Frontal cortex (tissue), 4 donors: Measurements from ENCODE around the gene TMED5. TPM values are rescaled to one million over a fixed set of nuclear protein-coding genes. Genes with fewer than 3 reads are reported as not detected.
"Not testable (repeated sequence)": the region's sequence is repeated elsewhere in the genome, so short reads cannot be mapped to it uniquely, and the experiment has no call there.

Experiments used
- DNase-seq, 2 donors: peaks; one replicate each; pipeline ENCODE4 v3.0.0; 2012; ENCODE audit warnings: low spot score in 2 of 2
- FAIRE-seq: peaks from 2 replicates; lab custom pipeline; 2012; peaks lifted over from hg19 to GRCh38; lab: Jason Lieb, UNC
- total RNA-seq: library from RNA; depleted of rRNA; stranded (reverse); fragments of >200 nt; gene quantifications from one replicate; pipeline ENCODE4 v1.2.3, GENCODE V29; 2014
- donor health status: control.
- donor health status: control.
- donor health status: control.

The TMED5 gene
- total RNA-seq, 1 donor from 2014 or later: 32.2 TPM

DNA sequence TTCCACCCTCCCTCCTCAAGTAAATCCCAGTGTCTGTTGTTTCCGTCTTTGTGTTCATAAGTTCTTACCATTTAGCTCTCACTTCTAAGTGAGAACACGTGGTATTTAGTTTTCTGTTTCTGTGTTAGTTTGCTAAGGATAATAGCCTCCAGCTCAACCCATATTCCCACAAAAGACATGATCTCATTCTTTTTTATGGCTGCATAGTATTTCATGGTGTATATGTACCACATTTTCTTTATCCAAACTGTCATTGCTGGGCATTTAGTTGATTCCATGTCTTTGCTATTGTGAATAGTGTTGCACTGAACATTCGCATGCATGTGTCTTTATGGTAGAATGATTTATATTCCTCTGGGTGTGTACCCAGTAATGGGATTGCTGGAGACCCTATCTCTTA lies 5.6 kb downstream of the TMED5 start:
- not testable (repeated sequence) for DNase-seq, FAIRE-seq

DNA sequence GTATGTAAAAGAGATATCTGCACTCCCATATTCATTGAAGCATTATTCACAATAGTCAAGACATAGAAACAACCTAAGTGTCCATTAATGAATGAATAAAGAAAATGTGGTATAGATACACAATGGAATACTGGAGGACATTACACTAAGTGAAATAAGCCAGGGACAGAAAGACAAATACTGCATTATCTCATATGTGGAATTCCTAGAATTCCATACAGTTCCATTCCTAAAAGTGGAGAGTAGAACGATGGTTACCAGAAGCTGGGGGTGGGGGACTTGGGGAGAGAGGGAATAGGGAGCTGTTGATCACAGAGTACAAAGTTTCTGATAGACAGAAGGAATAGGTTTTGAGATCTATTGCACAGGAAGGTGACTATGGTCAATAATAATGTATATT lies 7.4 kb downstream of the TMED5 start:
- FAIRE-seq: no peak
- DNase-seq: no peak

DNA sequence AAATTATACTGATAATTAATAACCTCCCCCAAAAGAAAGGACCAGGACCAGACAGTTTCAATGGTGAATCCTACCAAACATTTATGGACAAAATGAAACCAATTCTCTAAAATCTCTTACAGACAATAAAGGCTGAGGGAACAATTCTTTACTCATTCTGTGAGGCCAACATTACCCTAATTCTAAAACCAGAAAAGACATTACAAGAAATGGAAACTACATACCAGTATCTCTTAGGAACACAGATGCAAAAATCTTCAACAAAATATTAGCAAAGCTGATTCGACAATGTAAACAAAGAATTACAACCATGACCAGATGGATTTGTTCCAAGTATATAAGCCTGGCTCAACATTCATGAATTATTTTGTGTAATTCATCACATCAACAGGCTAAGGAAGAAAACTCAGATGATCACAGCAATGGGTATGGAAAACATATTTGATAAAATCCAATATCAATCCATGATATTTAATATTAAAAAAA lies 8.6 kb downstream of the TMED5 start:
- no peak for FAIRE-seq
- no peak for DNase-seq

DNA sequence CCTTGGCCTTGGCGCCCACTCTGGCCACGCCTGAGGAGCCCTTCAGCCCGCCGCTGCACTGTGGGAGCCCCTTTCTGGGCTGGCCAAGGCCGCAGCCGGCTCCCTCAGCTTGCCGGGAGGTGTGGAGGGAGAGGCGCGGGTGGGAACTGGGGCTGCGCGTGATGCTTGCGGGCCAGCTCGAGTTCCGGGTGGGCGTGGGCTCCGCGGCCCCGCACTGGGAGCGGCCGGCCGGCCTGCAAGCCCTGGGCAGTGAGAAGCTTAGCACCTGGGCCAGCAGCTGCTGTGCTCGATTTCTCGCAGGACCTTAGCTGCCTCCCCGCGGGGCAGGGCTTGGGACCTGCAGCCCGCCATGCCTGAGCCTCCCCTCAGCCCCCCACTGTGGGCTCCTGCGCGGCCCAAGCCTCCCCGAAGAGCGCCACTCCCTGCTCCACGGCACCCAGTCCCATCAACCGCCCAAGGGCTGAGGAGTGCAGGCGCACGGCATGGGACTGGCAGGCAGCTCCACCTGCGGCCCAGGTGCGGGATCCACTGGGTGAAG lies 10.0 kb downstream of the TMED5 start:
- not testable (repeated sequence) for DNase-seq, FAIRE-seq

DNA sequence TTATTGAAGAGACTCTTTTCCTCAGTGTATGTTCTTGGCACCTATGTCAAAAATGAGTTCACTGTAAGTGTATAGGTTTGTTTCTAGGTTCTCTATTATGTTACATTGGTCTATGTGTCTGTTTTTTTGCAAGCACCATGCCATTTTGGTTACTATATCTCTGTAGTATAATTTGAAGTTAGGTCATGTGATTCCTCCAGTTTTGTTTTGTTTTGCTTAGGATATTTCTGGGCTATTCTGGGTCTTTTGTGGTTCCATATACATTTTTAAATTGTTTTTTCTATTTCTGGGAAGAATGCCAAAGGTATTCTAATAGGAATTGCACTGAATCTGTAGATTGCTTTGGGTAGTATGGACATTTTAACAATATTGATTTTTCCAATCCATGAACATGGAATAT lies 13.2 kb downstream of the TMED5 start:
- FAIRE-seq (no peak), DNase-seq (no peak)

DNA sequence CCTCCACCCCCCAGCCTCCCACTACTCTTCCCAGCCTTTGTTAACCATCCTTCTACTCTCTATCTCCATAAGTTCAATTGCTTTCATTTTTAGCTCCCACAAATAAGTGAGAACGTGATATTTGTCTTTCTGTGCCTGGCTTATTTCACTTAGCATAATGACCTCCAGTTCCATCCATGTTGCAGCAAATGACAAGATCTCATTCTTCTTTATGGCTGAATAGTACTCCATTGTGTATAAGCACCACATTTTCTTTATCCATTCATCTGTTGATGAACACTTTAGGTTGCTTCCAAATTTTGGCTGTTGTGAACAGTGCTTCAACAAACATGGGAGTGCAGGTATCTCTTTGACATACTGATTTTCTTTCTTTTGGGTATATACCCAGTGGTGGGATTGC lies 14.3 kb downstream of the TMED5 start:
- not testable (repeated sequence) for DNase-seq, FAIRE-seq

DNA sequence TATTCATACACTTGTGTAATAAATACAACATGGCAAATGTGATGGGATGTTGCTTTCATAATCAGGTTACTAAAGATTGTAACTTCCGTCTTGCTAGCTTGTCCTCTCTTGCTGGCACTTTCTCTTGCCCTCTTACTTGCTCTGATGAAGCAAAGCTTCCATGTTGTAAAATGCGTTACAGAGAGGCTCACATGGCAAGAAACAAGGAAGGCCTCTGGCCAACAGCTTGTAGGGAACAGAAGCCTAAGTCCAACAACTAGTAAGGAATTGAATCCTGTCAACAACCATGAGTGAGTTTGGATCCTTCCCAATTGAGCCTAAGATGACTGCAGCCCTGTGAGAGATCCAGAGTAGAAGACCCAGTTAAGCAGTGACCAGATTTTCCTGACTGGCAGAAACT lies 15.4 kb downstream of the TMED5 start:
- no peak for FAIRE-seq
- no peak for DNase-seq

DNA sequence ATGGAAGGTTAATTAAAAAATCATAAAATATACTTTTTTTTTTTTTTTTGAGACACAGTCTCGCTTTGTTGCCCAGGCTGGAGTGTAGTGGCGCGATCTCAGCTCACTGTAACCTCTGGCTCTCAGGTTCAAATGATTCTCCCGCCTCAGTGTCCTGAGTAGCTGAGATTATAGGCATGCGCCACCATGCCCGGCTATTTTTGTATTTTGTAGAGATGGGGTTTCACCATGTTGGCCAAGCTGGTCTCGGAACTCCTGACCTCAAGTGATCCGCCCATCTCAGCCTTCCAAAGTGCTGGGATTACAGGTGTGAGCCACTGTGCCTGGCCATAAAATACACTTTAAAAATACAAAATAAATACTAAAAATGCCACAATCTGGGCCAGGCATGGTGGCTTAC lies 16.9 kb downstream of the TMED5 start:
- DNase-seq, FAIRE-seq: not testable (repeated sequence)

DNA sequence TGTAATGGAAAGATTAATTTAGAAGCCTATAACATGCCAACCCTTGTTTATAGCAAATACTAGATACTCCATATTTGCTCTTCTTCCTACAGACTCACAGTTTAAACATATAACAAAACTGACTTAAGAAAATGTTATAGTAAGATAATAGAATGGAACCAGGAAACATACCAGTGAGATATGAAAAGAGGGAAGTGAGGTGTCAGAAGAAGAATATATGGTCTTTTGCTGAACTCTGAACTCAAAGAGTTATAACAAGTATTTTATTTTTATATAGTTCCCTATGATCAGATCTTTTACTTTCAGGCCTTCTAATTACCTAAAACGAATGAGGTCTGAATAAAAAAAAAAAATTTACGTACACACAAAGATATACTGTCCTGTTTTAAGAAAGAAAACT lies 20.9 kb downstream of the TMED5 start:
- no peak for FAIRE-seq
- no peak for DNase-seq

DNA sequence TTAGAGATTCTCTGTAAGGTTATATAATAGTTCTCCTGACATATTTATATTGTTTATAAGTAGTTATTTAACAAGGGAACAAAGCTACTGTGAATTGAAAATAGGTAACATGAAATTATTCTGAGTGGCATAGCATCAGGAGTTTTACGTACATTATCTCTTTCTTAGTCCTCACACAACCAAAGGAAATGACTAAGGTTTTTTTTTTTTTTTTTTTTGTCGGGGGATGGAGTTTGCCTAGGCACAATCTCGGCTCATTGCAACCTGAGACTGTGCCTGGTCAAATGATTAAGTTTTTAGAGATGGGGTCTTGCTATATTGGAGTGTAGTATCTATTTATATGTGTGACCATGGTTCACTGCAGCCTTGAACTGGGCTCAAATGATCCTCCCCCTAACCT lies 24.9 kb downstream of the TMED5 start:
- FAIRE-seq (no peak), DNase-seq (no peak)

DNA sequence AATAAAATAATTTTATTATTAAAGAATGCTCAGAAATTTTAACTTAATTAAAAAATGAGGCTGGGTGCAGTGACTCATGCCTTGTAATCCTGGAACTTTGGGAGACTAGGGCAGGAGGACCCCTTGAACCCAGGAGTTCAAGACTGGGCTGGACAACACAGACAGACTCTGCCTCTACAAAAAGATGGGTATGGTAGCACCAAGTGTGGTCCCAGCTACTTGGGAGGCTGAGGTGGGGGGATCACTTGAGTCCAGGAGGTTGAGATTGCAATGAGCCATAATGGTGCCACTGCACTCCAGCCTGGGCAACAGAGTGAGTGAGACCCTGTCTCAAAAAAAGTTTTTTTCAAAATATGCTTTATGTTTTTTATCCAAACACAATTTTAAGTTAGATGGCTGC lies 25.3 kb downstream of the TMED5 start:
- no peak for FAIRE-seq
- no peak for DNase-seq

DNA sequence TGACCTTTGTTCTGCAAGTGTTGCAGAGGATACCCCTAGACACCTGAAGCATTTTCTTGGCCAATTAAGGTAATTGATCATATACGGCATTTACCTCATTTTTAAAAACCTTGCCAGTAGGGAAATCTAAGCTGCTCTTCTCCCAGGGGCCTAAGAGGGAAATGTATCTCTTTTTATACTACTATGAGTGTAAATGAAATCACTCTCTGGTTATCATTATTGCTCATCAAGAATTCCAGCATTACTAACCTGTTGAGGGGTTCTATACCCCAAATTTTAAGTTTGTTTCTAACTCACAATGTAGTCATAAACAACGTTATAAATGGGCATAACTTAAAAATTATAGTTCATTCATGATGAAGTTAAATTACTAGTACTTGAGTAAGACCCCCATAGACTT lies 27.4 kb downstream of the TMED5 start:
- FAIRE-seq (no peak), DNase-seq (no peak)

DNA sequence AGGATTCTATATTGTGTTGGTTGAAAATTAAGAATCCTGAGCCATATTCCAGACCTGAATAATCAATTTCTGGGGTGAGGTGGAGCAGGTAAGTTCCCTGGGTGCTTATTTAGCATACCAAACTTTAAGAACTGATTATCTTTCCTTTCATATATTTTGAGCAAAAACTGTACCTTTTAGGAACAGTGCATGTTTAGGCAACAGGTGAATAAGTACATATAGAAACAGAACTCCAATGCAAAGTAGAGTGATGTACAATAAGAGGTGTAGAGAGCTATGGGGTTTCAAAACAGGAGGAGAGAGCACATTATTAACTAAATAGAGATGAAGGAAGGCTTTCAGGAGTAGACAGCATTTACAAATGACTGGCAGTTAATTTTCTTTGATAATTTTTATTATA lies 28.7 kb downstream of the TMED5 start:
- FAIRE-seq: no peak
- no peak for DNase-seq

DNA sequence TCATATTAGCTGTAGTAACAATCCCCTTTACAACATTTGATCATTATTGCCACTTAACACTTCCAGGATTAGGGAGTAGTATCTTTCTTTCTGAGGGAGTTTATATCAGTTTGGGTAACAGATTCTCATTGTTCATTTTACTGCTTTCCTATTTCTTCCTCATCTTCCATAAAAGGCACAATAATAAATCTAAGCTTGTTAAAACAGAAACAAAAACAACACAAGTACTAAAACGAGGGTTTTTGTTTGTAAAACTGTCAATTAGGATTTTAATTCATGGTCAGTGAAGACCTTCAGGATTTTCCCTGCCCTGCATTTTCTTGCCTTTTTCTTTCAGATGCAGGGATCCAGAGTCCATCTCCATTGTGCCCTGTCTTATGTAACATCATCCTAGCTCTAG lies 29.5 kb downstream of the TMED5 start:
- no peak for DNase-seq
- FAIRE-seq: no peak

DNA sequence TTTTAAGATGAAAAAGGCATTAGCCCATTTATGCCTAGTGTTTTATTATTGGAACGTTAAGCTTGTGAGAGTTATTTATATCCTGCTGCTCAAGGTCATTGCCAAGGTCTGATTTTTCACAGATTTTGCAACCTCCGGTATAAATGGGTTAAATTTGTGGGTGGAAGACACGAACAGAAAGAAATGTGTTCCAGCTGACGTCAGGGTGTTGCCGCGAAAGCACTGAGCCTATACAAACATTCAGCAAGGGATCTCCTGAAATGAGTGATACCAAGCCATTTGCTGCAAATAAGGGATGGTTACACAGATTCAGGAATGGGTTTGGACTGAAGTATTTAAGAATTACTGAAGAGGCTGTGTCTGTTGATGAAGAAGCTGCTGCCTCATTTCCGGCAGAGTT lies 32.2 kb downstream of the TMED5 start:
- no peak for DNase-seq
- FAIRE-seq: no peak

DNA sequence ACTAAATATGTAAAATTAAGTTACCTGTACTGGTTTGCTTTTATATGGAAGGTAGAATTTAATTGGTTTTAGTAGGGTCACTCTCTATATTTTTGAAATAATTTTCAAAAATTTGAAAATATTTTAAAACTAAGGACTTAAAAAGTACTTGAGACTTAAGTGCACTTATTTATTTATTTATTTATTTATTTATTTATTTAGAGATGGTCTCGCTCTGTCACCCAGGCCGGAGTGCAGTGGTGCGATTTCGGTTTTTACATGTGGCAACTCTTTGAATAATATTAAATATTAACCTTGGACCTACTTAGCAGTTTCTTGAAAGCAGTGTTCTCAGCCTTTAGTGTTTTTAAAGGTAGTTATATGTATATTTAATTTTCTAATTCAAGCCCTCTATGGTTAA lies 36.4 kb downstream of the TMED5 start:
- DNase-seq: no peak
- FAIRE-seq: no peak

DNA sequence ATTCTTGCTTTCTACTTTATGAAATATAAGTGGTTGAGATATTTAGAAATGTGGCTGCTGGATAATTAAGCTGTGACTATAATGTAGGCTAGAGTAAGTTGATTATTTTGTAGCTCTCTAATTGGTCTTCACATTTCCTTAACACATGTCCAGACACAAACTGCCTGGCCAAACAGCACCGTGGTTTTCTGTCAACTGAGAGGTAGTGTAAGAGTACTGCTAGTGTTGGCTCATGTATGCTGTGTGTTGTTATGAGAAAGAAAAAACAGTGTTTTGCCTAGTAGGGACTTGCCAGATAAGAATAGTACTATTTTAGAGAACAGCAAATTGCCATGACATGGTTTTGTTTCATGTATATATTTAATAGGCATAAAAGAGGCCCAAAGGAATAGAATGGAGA lies 37.1 kb downstream of the TMED5 start:
- no peak for DNase-seq
- no peak for FAIRE-seq

DNA sequence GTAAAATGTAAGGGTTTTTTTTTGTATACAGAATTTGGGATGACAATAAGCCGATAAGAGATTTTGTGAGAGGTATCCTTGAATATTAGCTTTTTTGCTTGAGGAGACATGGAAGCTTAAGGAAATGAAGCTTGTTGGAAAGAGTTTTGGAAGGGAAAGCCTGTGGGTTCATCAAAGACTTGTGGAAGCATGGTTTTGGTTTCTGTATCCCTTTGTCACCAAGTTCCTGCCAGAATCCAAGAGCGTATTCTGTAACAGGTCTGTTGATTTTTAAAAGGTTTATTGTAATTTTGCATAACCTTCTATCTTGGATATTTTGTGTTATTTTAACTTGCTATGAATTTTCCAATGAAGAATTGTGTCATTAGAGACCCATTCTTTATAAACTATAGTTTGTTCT lies 38.1 kb downstream of the TMED5 start:
- FAIRE-seq (no peak), DNase-seq (no peak)

DNA sequence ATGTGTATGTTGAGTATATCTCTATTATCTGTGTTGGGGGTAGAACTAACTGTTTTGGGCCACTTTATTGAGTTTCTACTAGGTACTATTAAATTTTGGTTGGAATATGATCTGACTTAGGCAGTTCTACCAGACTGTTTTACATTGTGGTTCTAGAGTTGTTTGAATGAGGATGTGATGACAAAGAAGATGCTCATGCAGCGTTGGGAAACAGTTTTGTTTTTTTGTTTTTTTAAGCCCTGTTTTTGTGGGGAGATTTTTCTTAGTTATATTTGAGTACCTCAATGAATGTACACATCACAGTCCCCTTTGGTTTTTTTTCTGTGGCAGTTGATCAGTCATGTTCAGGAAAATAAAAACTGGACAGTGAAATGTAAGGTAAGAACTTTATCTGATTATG lies 40.1 kb downstream of the TMED5 start:
- DNase-seq: no peak
- no peak for FAIRE-seq

DNA sequence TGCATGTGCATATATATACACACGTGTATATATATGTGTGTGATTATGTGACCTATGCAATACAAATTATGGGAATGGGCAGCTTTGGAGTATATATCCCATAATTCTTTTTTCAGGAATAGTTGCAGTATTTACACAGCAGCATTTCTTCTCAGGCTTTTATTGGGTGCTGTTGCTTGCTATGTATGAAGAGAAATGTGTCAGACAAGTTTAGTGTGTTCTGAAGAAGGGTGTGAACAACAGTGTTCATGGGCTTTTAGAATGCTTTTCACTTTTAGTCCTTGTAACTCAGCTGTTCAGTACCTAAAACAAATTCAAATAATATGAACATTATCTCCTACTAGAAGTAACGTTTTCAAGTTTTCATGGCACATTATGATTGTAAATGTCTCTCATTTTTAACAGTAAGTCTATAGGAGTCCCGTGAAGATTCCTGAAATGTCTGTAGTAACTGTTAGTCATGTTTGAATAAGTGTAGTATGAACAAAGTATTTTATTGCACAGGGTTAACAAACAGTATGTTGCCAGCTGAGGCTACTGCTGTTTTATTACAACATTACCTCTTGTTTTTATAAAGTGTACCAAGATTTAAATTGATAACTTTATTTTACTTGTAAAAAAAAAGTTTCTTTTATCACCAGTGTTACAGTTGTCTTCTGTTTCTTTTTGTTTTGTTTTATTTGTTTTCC lies 42.5 kb downstream of the TMED5 start:
- FAIRE-seq (no peak), DNase-seq (no peak)

DNA sequence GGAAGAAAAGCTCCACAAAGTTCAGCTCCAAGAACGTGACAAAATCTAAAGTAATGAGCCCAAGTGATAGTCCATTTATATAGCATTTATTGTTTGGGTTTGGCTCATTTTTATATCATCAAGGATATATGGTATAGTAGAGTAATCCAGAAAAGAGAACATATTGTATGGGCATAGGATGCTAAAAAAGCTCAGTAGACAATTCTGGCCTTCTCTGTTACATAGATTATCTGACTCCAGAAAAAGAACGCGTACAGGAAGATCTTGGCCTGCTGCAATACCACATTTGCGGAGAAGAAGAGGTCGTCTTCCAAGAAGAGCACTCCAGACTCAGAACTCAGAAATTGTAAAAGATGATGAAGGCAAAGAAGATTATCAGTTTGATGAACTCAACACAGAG lies 43.8 kb downstream of the TMED5 start:
- no peak for DNase-seq
- FAIRE-seq: no peak

DNA sequence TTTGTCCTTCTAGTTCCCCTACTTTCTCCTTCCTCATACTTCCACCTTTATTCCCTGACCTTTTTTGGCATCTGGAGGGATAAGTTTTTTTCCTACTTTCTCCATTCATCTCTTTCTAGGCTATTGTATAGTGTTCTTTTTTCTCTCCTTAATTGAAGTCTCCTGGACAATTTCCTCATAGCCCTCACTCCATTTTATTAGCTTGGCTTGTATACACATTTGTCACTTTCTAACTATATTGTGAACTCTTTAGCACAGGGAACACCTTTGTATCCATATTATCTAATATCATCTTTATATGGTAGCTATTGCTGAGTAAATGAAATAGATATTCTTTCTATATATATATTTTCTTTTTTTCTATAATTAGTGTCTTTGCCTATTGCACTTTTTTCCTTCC lies 47.6 kb downstream of the TMED5 start:
- FAIRE-seq (no peak), DNase-seq (no peak)
